Activated T-cell treated with anti-CD3 and anti-CD28 coated beads, Interleukin-2, amount 50 U/mL, for 72 hours (primary cell): ENCODE results near the gene FHIT. TPM values are rescaled to one million over a fixed set of nuclear protein-coding genes. Genes with fewer than 3 reads are reported as not detected.

Experiments used
- ATAC-seq, 2 donors: fragments of 150-1000 bp; cut with Tn5 transposase; replicated peaks in 1 of 2; 2 replicates each; pipeline ENCODE4 v1.10.0; 2021; ENCODE audit warnings: moderate library complexity in 2 of 2, mild to moderate bottlenecking in 1 of 2
- DNase-seq, 2 donors: peaks; one replicate each; pipeline ENCODE4 v3.0.0; 2021 to 2022; ENCODE audit warnings: mixed read lengths in 1 of 2
- H3K27ac Mint-ChIP-seq: one replicate; pipeline ENCODE4 v1.8.0; 2022; ENCODE audit warnings: mild to moderate bottlenecking, moderate library complexity, mixed read lengths
- H3K27me3 Mint-ChIP-seq: one replicate; pipeline ENCODE4 v1.8.0; 2022; ENCODE audit warnings: low read depth, mixed read lengths
- H3K36me3 Mint-ChIP-seq, 2 donors: one replicate each; pipeline ENCODE4 v1.8.0; 2022; ENCODE audit warnings: mixed read lengths in 2 of 2, mild to moderate bottlenecking in 1 of 2; ENCODE audit not compliant: insufficient read depth in 2 of 2
- H3K4me1 Mint-ChIP-seq: one replicate; pipeline ENCODE4 v1.8.0; 2022; ENCODE audit warnings: low read depth, mixed read lengths
- H3K4me3 Mint-ChIP-seq, 2 donors: one replicate each; pipeline ENCODE4 v1.8.0; 2022; ENCODE audit warnings: mild to moderate bottlenecking in 2 of 2, mixed read lengths in 2 of 2, moderate library complexity in 2 of 2
- H3K9me3 Mint-ChIP-seq, 2 donors: one replicate each; pipeline ENCODE4 v1.8.0; 2022; ENCODE audit warnings: mixed read lengths in 2 of 2
- total RNA-seq, 2 donors: library from RNA; stranded (reverse); gene quantifications; one replicate each; pipeline ENCODE4 v1.2.3, GENCODE V29; 2022

FHIT gene
- total RNA-seq, 2 donors from 2014 or later: 48.2 to 54.9 TPM

GRCh38 chr3:59998058-59998457 lies 1253.2 kb downstream of the FHIT start:
- H3K9me3 Mint-ChIP-seq: peaks cover 2% of the 10 kb centered on the region in 2 donors
- peaks cover 0 to 3% of the 10 kb centered on the region in 2 donors for H3K36me3 Mint-ChIP-seq
- H3K27me3 Mint-ChIP-seq: no peaks in the 10 kb centered on the region
- ATAC-seq: no peak
- H3K4me1 Mint-ChIP-seq: peaks cover 80% of the 10 kb centered on the region
- no peak overlapping the region for H3K27ac Mint-ChIP-seq
- no peak for DNase-seq
- H3K4me3 Mint-ChIP-seq: no peak overlapping the region

- no peak for DNase-seq
- Mint-ChIP-seq H3K4me1 (peaks cover 85% of the 10 kb centered on the region), H3K9me3 (peaks cover 2% of the 10 kb centered on the region in 2 donors), H3K27ac (no peak overlapping the region), H3K36me3 (peaks cover 0 to 2% of the 10 kb centered on the region in 2 donors), H3K4me3 (no peak overlapping the region), H3K27me3 (no peaks in the 10 kb centered on the region)
- no peak for ATAC-seq
These were observed 1253.7 kb downstream of the FHIT start for GRCh38 chr3:59997583-59997982.

GRCh38 chr3:59996056-59996455 lies 1255.2 kb downstream of the FHIT start:
- DNase-seq (no peak), ATAC-seq (no peak)
- Mint-ChIP-seq H3K36me3 (no peaks in the 10 kb centered on the region), H3K27ac (peak overlapping the region; percentile 39), H3K4me1 (peaks cover 85% of the 10 kb centered on the region), H3K27me3 (no peaks in the 10 kb centered on the region), H3K9me3 (no peaks in the 10 kb centered on the region), H3K4me3 (peak overlapping the region; percentile 44 to 51)

GRCh38 chr3:59995563-59995962 lies 1255.7 kb downstream of the FHIT start:
- Mint-ChIP-seq H3K27ac (peak overlapping the region; percentile 39), H3K27me3 (no peaks in the 10 kb centered on the region), H3K9me3 (no peaks in the 10 kb centered on the region), H3K4me3 (peak overlapping the region; percentile 44 to 51), H3K4me1 (peaks cover 84% of the 10 kb centered on the region), H3K36me3 (no peaks in the 10 kb centered on the region)
- DNase-seq (peak; percentile 34 to 44), ATAC-seq (peak; percentile 76 to 79)

GRCh38 chr3:59994732-59995304 lies 1256.4 kb downstream of the FHIT start:
- H3K9me3 Mint-ChIP-seq: no peaks in the 10 kb centered on the region
- peak overlapping the region; percentile 11 to 58 for H3K4me3 Mint-ChIP-seq
- H3K4me1 Mint-ChIP-seq: peaks cover 88% of the 10 kb centered on the region
- ATAC-seq: no peak
- no peak for DNase-seq
- H3K36me3 Mint-ChIP-seq: no peaks in the 10 kb centered on the region
- H3K27me3 Mint-ChIP-seq: no peaks in the 10 kb centered on the region
- no peak overlapping the region for H3K27ac Mint-ChIP-seq

- H3K27ac Mint-ChIP-seq: peak overlapping the region; percentile 70
- peak overlapping the region; percentile 13 to 33 for H3K4me3 Mint-ChIP-seq
These were observed 1258.7 kb downstream of the FHIT start for GRCh38 chr3:59992578-59992977.

GRCh38 chr3:59990915-59991314 lies 1260.3 kb downstream of the FHIT start:
- Mint-ChIP-seq H3K36me3 (peaks cover 0 to 2% of the 10 kb centered on the region in 2 donors), H3K4me3 (no peak overlapping the region), H3K27ac (no peak overlapping the region), H3K9me3 (no peaks in the 10 kb centered on the region), H3K27me3 (no peaks in the 10 kb centered on the region), H3K4me1 (peaks cover 89% of the 10 kb centered on the region)
- ATAC-seq (no peak), DNase-seq (no peak)

More at GRCh38 chr3:59992578-59992977, 1258.7 kb downstream of the FHIT start:
- ATAC-seq: peak; percentile 84 to 91
- Mint-ChIP-seq H3K9me3 (no peaks in the 10 kb centered on the region), H3K36me3 (no peaks in the 10 kb centered on the region), H3K4me1 (peaks cover 97% of the 10 kb centered on the region), H3K27me3 (no peaks in the 10 kb centered on the region)
- peak; percentile 35 to 50 for DNase-seq

GRCh38 chr3:59982510-59982909 lies 1268.7 kb downstream of the FHIT start:
- Mint-ChIP-seq H3K4me1 (peaks cover 61% of the 10 kb centered on the region), H3K9me3 (peaks cover 6 to 8% of the 10 kb centered on the region in 2 donors), H3K27me3 (no peaks in the 10 kb centered on the region), H3K36me3 (peaks cover 12 to 17% of the 10 kb centered on the region in 2 donors), H3K27ac (no peak overlapping the region), H3K4me3 (no peak overlapping the region)
- ATAC-seq: no peak
- DNase-seq: no peak

- DNase-seq: peak in 1 of 2 donors; percentile 8
- ATAC-seq: no peak
- no peaks in the 10 kb centered on the region for H3K27me3 Mint-ChIP-seq
- H3K4me1 Mint-ChIP-seq: peaks cover 59% of the 10 kb centered on the region
- H3K4me3 Mint-ChIP-seq: peak overlapping the region; percentile 26 to 66
- peaks cover 8% of the 10 kb centered on the region in 2 donors for H3K9me3 Mint-ChIP-seq
- H3K27ac Mint-ChIP-seq: peak overlapping the region; percentile 80
- peaks cover 12 to 18% of the 10 kb centered on the region in 2 donors for H3K36me3 Mint-ChIP-seq
These were observed 1269.9 kb downstream of the FHIT start for GRCh38 chr3:59981377-59981776.

GRCh38 chr3:59980576-59980975 lies 1270.7 kb downstream of the FHIT start:
- peaks cover 9 to 20% of the 10 kb centered on the region in 2 donors for H3K36me3 Mint-ChIP-seq
- peak overlapping the region; percentile 97 for H3K27ac Mint-ChIP-seq
- DNase-seq (no peak), ATAC-seq (no peak)
- peaks cover 58% of the 10 kb centered on the region for H3K4me1 Mint-ChIP-seq
- no peaks in the 10 kb centered on the region for H3K27me3 Mint-ChIP-seq
- peaks cover 5 to 7% of the 10 kb centered on the region in 2 donors for H3K9me3 Mint-ChIP-seq
- peak overlapping the region; percentile 63 to 84 for H3K4me3 Mint-ChIP-seq

- DNase-seq (peak; percentile 39 to 62), ATAC-seq (peak; percentile 90 to 94)
- peaks cover 53% of the 10 kb centered on the region for H3K4me1 Mint-ChIP-seq
- H3K9me3 Mint-ChIP-seq: peaks cover 2 to 3% of the 10 kb centered on the region in 2 donors
- H3K27me3 Mint-ChIP-seq: no peaks in the 10 kb centered on the region
- peak overlapping the region; percentile 97 for H3K27ac Mint-ChIP-seq
- H3K4me3 Mint-ChIP-seq: peak overlapping the region; percentile 63 to 84
- H3K36me3 Mint-ChIP-seq: peaks cover 2 to 14% of the 10 kb centered on the region in 2 donors
These were observed 1271.7 kb downstream of the FHIT start for GRCh38 chr3:59979542-59979941.

GRCh38 chr3:59978979-59979378 lies 1272.3 kb downstream of the FHIT start:
- Mint-ChIP-seq H3K27ac (peak overlapping the region; percentile 97), H3K9me3 (peaks cover under 1 to 3% of the 10 kb centered on the region in 2 donors), H3K4me3 (peak overlapping the region; percentile 63 to 84), H3K4me1 (peaks cover 51% of the 10 kb centered on the region), H3K36me3 (peaks cover 0 to 10% of the 10 kb centered on the region in 2 donors), H3K27me3 (no peaks in the 10 kb centered on the region)
- DNase-seq (peak; percentile 59 to 64), ATAC-seq (peak; percentile 86 to 87)

- H3K36me3 Mint-ChIP-seq: peaks cover 11 to 12% of the 10 kb centered on the region in 2 donors
- no peak for ATAC-seq
- H3K27ac Mint-ChIP-seq: no peak overlapping the region
These were observed 1280.5 kb downstream of the FHIT start for GRCh38 chr3:59970796-59971195.

GRCh38 chr3:59970376-59970775 lies 1280.9 kb downstream of the FHIT start:
- Mint-ChIP-seq H3K27me3 (no peaks in the 10 kb centered on the region), H3K4me1 (peaks cover 15% of the 10 kb centered on the region), H3K27ac (no peak overlapping the region), H3K4me3 (no peak overlapping the region), H3K9me3 (peaks cover 8% of the 10 kb centered on the region in 2 donors), H3K36me3 (peaks cover 11 to 12% of the 10 kb centered on the region in 2 donors)
- no peak for ATAC-seq
- DNase-seq: no peak

More at GRCh38 chr3:59970796-59971195, 1280.5 kb downstream of the FHIT start:
- Mint-ChIP-seq H3K9me3 (peaks cover 8% of the 10 kb centered on the region in 2 donors), H3K4me1 (peaks cover 15% of the 10 kb centered on the region), H3K4me3 (no peak overlapping the region), H3K27me3 (no peaks in the 10 kb centered on the region)
- no peak for DNase-seq
